HG03175 (cell line): Measurements from ENCODE around the gene DDIT3.
"Not testable (repeated sequence)": the region's sequence is repeated elsewhere in the genome, so short reads cannot be mapped to it uniquely, and the experiment has no call there.

Experiments used
- ATAC-seq: cut with Tn5 transposase; IDR thresholded peaks from one replicate; pipeline ENCODE4 v1.9.1; 2021; ENCODE audit warnings: mild to moderate bottlenecking, moderate library complexity; ENCODE audit not compliant: unreplicated experiment

The DDIT3 gene

GRCh38 chr12:57514246-57514645, 6.1 kb downstream of the DDIT3 start:
- not testable (repeated sequence) for ATAC-seq

- ATAC-seq = not testable (repeated sequence)
Measured at GRCh38 chr12:57513677-57514076, 6.6 kb downstream of the DDIT3 start.

GRCh38 chr12:57513266-57513665, 7.0 kb downstream of the DDIT3 start:
- no peak for ATAC-seq

GRCh38 chr12:57512665-57513064, 7.6 kb downstream of the DDIT3 start:
- ATAC-seq = no peak

- no peak for ATAC-seq
Measured at GRCh38 chr12:57511588-57512325, 8.6 kb downstream of the DDIT3 start.

- no peak for ATAC-seq
Measured at GRCh38 chr12:57511161-57511560, 9.2 kb downstream of the DDIT3 start.

GRCh38 chr12:57507796-57508195, 12.5 kb downstream of the DDIT3 start:
- ATAC-seq = not testable (repeated sequence)

GRCh38 chr12:57506541-57506940, 13.8 kb downstream of the DDIT3 start:
- not testable (repeated sequence) for ATAC-seq

- not testable (repeated sequence) for ATAC-seq
Measured at GRCh38 chr12:57502311-57502969, 17.9 kb downstream of the DDIT3 start.

- no peak for ATAC-seq
Measured at GRCh38 chr12:57500213-57500612, 20.1 kb downstream of the DDIT3 start.

- ATAC-seq = no peak
Measured at GRCh38 chr12:57498571-57498970, 21.7 kb downstream of the DDIT3 start.

- ATAC-seq = no peak
Measured at GRCh38 chr12:57498132-57498502, 22.2 kb downstream of the DDIT3 start.

- no peak for ATAC-seq
Measured at GRCh38 chr12:57497223-57498131, 22.8 kb downstream of the DDIT3 start.

- no peak for ATAC-seq
Measured at GRCh38 chr12:57496822-57497221, 23.5 kb downstream of the DDIT3 start.

- ATAC-seq = not testable (repeated sequence)
Measured at GRCh38 chr12:57495051-57495701, 25.1 kb downstream of the DDIT3 start.

- ATAC-seq = no peak
Measured at GRCh38 chr12:57491393-57492280, 28.7 kb downstream of the DDIT3 start.

GRCh38 chr12:57490126-57490525, 30.2 kb downstream of the DDIT3 start:
- no peak for ATAC-seq

GRCh38 chr12:57489157-57489641, 31.1 kb downstream of the DDIT3 start:
- ATAC-seq = no peak

GRCh38 chr12:57488402-57489156, 31.7 kb downstream of the DDIT3 start:
- ATAC-seq = no peak
